ENCODE results near the gene PRIMA1. TPM values are rescaled to one million over a fixed set of nuclear protein-coding genes. Genes with fewer than 3 reads are reported as not detected.

PRIMA1 gene
- total and polyA plus RNA-seq, 2 donors (not counting 1 experiment from before 2014, with no cell fraction given), result not detected

GRCh38 chr14:93712838-93713724 lies 75.2 kb downstream of the PRIMA1 start:
- ChIA-PET POLR2A (no interaction called here), CTCF (no interaction called here)
- Histone ChIP-seq H3K9ac (ENCODE audit: low read length) (no peak overlapping the region), H3K36me3 (replicated peaks in 1 of 2; ENCODE audit: control extremely low read depth in 1 of 2, control insufficient read depth in 1 of 2, extremely low read depth in 1 of 2, insufficient read depth in 2 of 2, low read length in 1 of 2) (no peaks in the 10 kb centered on the region), H3K79me2 (ENCODE audit: control insufficient read depth, insufficient read depth, low read length) (no peaks in the 10 kb centered on the region), H3K27ac (ENCODE audit: low read length in 2 of 2) (no peak overlapping the region), H3K27me3 (replicated peaks in 1 of 4; ENCODE audit: control extremely low read depth in 1 of 4, control insufficient read depth in 3 of 4, insufficient read depth in 4 of 4, low read length in 3 of 4) (no peaks in the 10 kb centered on the region), H3K4me1 (ENCODE audit: control insufficient read depth in 2 of 2, insufficient read depth in 2 of 2, low read length in 2 of 2) (no peaks in the 10 kb centered on the region), H4K20me1 (ENCODE audit: control insufficient read depth, insufficient read depth, low read length, poor library complexity, severe bottlenecking) (no peaks in the 10 kb centered on the region), H3K4me3 (ENCODE audit: control extremely low read depth in 1 of 5, extremely low read depth in 1 of 5, insufficient read depth in 1 of 5, low read depth in 2 of 5, low read length in 4 of 5) (no peak overlapping the region), H3K4me2 (replicated peaks; ENCODE audit: low read depth, low read length, poor library complexity, severe bottlenecking) (no peak overlapping the region), H3K9me3 (ENCODE audit: control extremely low read depth in 1 of 3, control insufficient read depth in 2 of 3, insufficient read depth in 1 of 3, low read length in 2 of 3) (peaks cover 0 to 3% (median 0%) of the 10 kb centered on the region in 3 donors), H2AFZ (ENCODE audit: insufficient read depth, low read depth, low read length, poor library complexity, severe bottlenecking) (no peak overlapping the region)
- no peak overlapping the region for H3K27ac Mint-ChIP-seq
- H3K4me3 Mint-ChIP-seq, result no peak overlapping the region
- peaks cover 15% of the 10 kb centered on the region for H3K27me3 Mint-ChIP-seq
- intact Hi-C loops (cut with micrococcal nuclease), result no loop called here
- no peaks in the 10 kb centered on the region for H3K4me1 Mint-ChIP-seq
- no peak for TF ChIP-seq CTCF (IDR thresholded peaks at IDR 0.05)
- TF ChIP-seq EZH2 (IDR thresholded peaks at IDR 0.05; ENCODE audit: borderline replicate concordance, insufficient read depth, low read depth, low read length, poor library complexity, severe bottlenecking), result no peak
- H3K9me3 Mint-ChIP-seq (ENCODE audit: insufficient read depth), result no peaks in the 10 kb centered on the region
- WGBS (ENCODE audit: insufficient coverage), result 72% methylated on average over 10 of the region's 18 CpGs
- ATAC-seq (ENCODE audit: low read depth) (no peak), DNase-seq (no peak)

GRCh38 chr14:93712079-93712837 lies 76.0 kb downstream of the PRIMA1 start:
- Mint-ChIP-seq H3K4me1 (no peaks in the 10 kb centered on the region), H3K27me3 (peaks cover 15% of the 10 kb centered on the region), H3K9me3 (ENCODE audit: insufficient read depth) (no peaks in the 10 kb centered on the region), H3K27ac (no peak overlapping the region), H3K4me3 (no peak overlapping the region)
- no peaks in the 10 kb centered on the region for H4K20me1 ChIP-seq (ENCODE audit: control insufficient read depth, insufficient read depth, low read length, poor library complexity, severe bottlenecking)
- no peak overlapping the region for H3K4me3 ChIP-seq (ENCODE audit: control extremely low read depth in 1 of 5, extremely low read depth in 1 of 5, insufficient read depth in 1 of 5, low read depth in 2 of 5, low read length in 4 of 5)
- TF ChIP-seq EZH2 (IDR thresholded peaks at IDR 0.05; ENCODE audit: borderline replicate concordance, insufficient read depth, low read depth, low read length, poor library complexity, severe bottlenecking), result no peak
- no peak for TF ChIP-seq CTCF (IDR thresholded peaks at IDR 0.05)
- ChIA-PET POLR2A (no interaction called here), CTCF (no interaction called here)
- H3K27ac ChIP-seq (ENCODE audit: low read length in 2 of 2), result no peak overlapping the region
- peaks cover 0 to 3% (median 0%) of the 10 kb centered on the region in 3 donors for H3K9me3 ChIP-seq (ENCODE audit: control extremely low read depth in 1 of 3, control insufficient read depth in 2 of 3, insufficient read depth in 1 of 3, low read length in 2 of 3)
- no peaks in the 10 kb centered on the region for H3K4me1 ChIP-seq (ENCODE audit: control insufficient read depth in 2 of 2, insufficient read depth in 2 of 2, low read length in 2 of 2)
- DNase-seq (no peak), ATAC-seq (ENCODE audit: low read depth) (no peak)
- no peak overlapping the region for H3K4me2 ChIP-seq (replicated peaks; ENCODE audit: low read depth, low read length, poor library complexity, severe bottlenecking)
- no peak overlapping the region for H3K9ac ChIP-seq (ENCODE audit: low read length)
- no peaks in the 10 kb centered on the region for H3K79me2 ChIP-seq (ENCODE audit: control insufficient read depth, insufficient read depth, low read length)
- H3K27me3 ChIP-seq (replicated peaks in 1 of 4; ENCODE audit: control extremely low read depth in 1 of 4, control insufficient read depth in 3 of 4, insufficient read depth in 4 of 4, low read length in 3 of 4), result no peaks in the 10 kb centered on the region
- 72% methylated on average over 9 of the region's 9 CpGs for WGBS (ENCODE audit: insufficient coverage)
- intact Hi-C loops (cut with micrococcal nuclease), result no loop called here
- no peak overlapping the region for H2AFZ ChIP-seq (ENCODE audit: insufficient read depth, low read depth, low read length, poor library complexity, severe bottlenecking)
- no peaks in the 10 kb centered on the region for H3K36me3 ChIP-seq (replicated peaks in 1 of 2; ENCODE audit: control extremely low read depth in 1 of 2, control insufficient read depth in 1 of 2, extremely low read depth in 1 of 2, insufficient read depth in 2 of 2, low read length in 1 of 2)
